HEK293T (cell line): ENCODE data around the gene TMEM39B.
"Not testable (repeated sequence)": the region's sequence is repeated elsewhere in the genome, so short reads cannot be mapped to it uniquely, and the experiment has no call there.

Source experiments
- CTCF ChIA-PET: fragments of 350-600 bp; formaldehyde crosslinking; extraction: SDS; loops from one replicate; lab custom pipeline; 2021; ENCODE audit warnings: antibody characterized with exemption, inconsistent platforms; lab: Yijun Ruan, JAX
- POLR2A ChIA-PET: fragments of 350-600 bp; formaldehyde crosslinking; extraction: SDS; loops from one replicate; lab custom pipeline; 2020; ENCODE audit warnings: antibody characterized with exemption, inconsistent platforms; lab: Yijun Ruan, JAX
- DNase-seq: peaks from one replicate; pipeline ENCODE4 v3.0.0; 2012; ENCODE audit warnings: mixed read lengths; ENCODE audit errors: extremely low spot score
- ARNT ChIP-seq: fragments of 450-650 bp; IDR thresholded peaks from 2 replicates; pipeline ENCODE4 v1.6.1; 2017; ENCODE audit warnings: mild to moderate bottlenecking
- BHLHE40 ChIP-seq: fragments of 450-650 bp; IDR thresholded peaks from 2 replicates; pipeline ENCODE4 v1.6.1; 2016; ENCODE audit warnings: mild to moderate bottlenecking, moderate library complexity, borderline replicate concordance
- CTBP1 ChIP-seq: fragments of 450-650 bp; IDR thresholded peaks from 2 replicates; pipeline ENCODE4 v1.6.1; 2016; ENCODE audit warnings: borderline replicate concordance
- ELF4 ChIP-seq: fragments of 450-650 bp; IDR thresholded peaks from 2 replicates; pipeline ENCODE4 v1.6.1; 2017; ENCODE audit warnings: antibody characterized with exemption
- FOXA1 ChIP-seq: fragments of 450-650 bp; IDR thresholded peaks from 2 replicates; pipeline ENCODE4 v1.6.1; 2016; ENCODE audit warnings: mild to moderate bottlenecking
- FOXK2 ChIP-seq: fragments of 450-650 bp; IDR thresholded peaks from 2 replicates; pipeline ENCODE4 v1.6.1; 2016; ENCODE audit warnings: mild to moderate bottlenecking
- FOXM1 ChIP-seq: fragments of 450-650 bp; IDR thresholded peaks from 2 replicates; pipeline ENCODE4 v1.6.1; 2017; ENCODE audit warnings: mild to moderate bottlenecking, borderline replicate concordance
- HDGF ChIP-seq: fragments of 450-650 bp; IDR thresholded peaks from 2 replicates; pipeline ENCODE4 v1.6.1; 2017; ENCODE audit warnings: antibody characterized with exemption, borderline replicate concordance
- L3MBTL2 ChIP-seq: fragments of 450-650 bp; conservative IDR thresholded peaks from 2 replicates; pipeline ENCODE4 v1.6.1; 2016; ENCODE audit warnings: mild to moderate bottlenecking
- LEF1 ChIP-seq: fragments of 450-650 bp; IDR thresholded peaks from 2 replicates; pipeline ENCODE4 v1.6.1; 2017; ENCODE audit warnings: mild to moderate bottlenecking, borderline replicate concordance
- NFRKB ChIP-seq: fragments of 450-650 bp; IDR thresholded peaks from 2 replicates; pipeline ENCODE4 v1.6.1; 2016; ENCODE audit warnings: mild to moderate bottlenecking, moderate library complexity
- SP1 ChIP-seq: fragments of 450-650 bp; IDR thresholded peaks from 2 replicates; pipeline ENCODE4 v1.6.1; 2017
- SUZ12 ChIP-seq: fragments of 450-650 bp; IDR thresholded peaks from 2 replicates; pipeline ENCODE4 v1.6.1; 2016; ENCODE audit warnings: mild to moderate bottlenecking
- TARDBP ChIP-seq: fragments of 450-650 bp; IDR thresholded peaks from 2 replicates; pipeline ENCODE4 v1.6.1; 2016
- ZNF384 ChIP-seq: fragments of 450-650 bp; IDR thresholded peaks from 2 replicates; pipeline ENCODE4 v1.6.1; 2016
- TF ChIP-seq, protein P1 (sequence below): fragments of 450-650 bp; IDR thresholded peaks from 2 replicates; pipeline ENCODE4 v1.6.1; 2016

Gene TMEM39B

DNA sequence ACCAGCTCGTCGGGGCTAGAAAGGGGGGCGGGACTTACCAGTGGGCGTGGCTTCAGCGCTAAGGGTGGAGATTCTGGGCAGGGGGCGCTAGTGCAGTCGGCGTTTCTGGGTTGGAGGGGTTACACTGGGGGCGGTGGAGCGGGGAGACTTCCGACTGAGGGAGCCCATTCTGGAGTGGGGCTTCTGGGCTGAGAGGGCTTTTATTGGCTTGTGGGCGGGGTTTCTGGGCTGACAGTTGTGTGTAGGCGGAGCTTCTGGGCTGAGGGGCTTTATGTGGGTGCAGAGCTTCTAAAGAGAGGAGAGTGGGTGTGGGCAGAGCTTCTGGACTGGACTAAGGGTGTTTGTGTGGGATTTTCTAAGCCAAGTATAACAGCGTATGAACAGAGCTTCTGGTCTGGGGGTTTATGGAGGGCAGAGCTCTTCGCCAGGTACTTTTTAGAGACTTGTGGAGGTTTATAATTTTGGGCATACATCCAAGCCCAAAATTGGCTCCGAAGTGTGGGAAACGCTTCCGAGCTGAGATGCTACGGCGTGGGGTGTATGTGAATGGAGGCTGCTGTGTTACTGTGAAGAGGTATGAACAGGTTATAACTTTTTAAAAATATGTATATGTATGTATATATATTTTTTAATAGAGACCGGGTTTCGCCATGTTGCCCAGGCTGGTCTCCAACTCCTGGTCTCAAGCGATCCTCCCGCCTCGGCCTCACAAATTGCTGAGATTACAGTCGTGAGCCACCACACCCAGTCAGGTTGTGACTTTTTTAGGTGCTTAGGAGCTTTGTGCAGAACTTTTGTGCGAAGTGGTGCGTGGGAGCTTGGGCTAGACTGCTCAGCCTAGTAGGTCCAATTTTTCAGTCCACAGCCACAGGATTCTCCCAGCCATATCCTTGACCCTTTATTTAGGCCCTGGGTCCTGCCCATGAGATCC is 825 bp downstream of the TMEM39B start:
- POLR2A ChIA-PET, result interaction anchor here (0.6 to 2.9 kb wide), 32 partner anchors 8 to 321 kb away, joined by 3 to 28 read pairs (median 4); partner anchors contain the start of genes BSDC1, KHDRBS1, KPNA6 and TXLNA
- no peak for DNase-seq
- no peak for TF ChIP-seq BHLHE40
- no peak for TF ChIP-seq FOXK2
- TF ChIP-seq TARDBP, result no peak
- no peak for TF ChIP-seq NFRKB
- no peak for TF ChIP-seq L3MBTL2
- TF ChIP-seq ARNT, result no peak
- TF ChIP-seq, protein P1, sequence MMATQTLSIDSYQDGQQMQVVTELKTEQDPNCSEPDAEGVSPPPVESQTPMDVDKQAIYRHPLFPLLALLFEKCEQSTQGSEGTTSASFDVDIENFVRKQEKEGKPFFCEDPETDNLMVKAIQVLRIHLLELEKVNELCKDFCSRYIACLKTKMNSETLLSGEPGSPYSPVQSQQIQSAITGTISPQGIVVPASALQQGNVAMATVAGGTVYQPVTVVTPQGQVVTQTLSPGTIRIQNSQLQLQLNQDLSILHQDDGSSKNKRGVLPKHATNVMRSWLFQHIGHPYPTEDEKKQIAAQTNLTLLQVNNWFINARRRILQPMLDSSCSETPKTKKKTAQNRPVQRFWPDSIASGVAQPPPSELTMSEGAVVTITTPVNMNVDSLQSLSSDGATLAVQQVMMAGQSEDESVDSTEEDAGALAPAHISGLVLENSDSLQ, result no peak; the same call in 1 of the 2 replicates
- TF ChIP-seq FOXM1, result no peak
- no peak for TF ChIP-seq HDGF
- no peak for TF ChIP-seq LEF1
- TF ChIP-seq SUZ12, result no peak
- TF ChIP-seq ELF4, result no peak
- TF ChIP-seq SP1, result no peak
- no peak for TF ChIP-seq CTBP1
- CTCF ChIA-PET, result interaction anchor here (0.6 to 1.1 kb wide), 9 partner anchors 10 to 328 kb away, joined by 3 to 7 read pairs (median 3); partner anchors contain the start of gene KPNA6

DNA sequence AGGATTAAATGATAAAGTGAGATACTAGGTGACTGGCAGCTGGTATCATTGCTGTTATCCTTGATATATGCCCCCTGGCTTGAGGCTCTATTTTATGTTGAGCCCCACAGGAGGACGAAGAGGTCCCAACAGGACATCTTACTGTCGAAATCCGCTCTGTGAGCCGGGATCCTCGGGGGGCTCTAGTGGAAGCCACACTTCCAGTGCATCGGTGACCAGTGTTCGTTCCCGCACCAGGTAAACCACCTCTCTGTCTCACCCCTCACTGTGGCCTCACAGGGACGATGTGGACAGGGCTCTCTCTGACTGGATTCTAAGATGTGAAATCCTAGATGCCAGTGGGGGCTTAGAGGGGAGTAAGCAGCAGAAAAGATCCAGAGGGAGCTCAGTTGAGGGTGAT is 2.1 kb downstream of the TMEM39B start:
- DNase-seq, result no peak
- TF ChIP-seq SP1 (no peak), FOXA1 (no peak), ZNF384 (no peak), L3MBTL2 (no peak), TARDBP (no peak), LEF1 (no peak), NFRKB (no peak), BHLHE40 (no peak), CTBP1 (no peak), ELF4 (no peak), HDGF (no peak), FOXK2 (no peak), SUZ12 (no peak), ARNT (no peak), FOXM1 (no peak)
- TF ChIP-seq, protein P1, result no peak
- CTCF ChIA-PET, result no interaction called here
- POLR2A ChIA-PET, result interaction anchor here (1.7 kb wide), 1 partner anchor 25 kb away, joined by 4 read pairs; no protein-coding TSS in a partner anchor

DNA sequence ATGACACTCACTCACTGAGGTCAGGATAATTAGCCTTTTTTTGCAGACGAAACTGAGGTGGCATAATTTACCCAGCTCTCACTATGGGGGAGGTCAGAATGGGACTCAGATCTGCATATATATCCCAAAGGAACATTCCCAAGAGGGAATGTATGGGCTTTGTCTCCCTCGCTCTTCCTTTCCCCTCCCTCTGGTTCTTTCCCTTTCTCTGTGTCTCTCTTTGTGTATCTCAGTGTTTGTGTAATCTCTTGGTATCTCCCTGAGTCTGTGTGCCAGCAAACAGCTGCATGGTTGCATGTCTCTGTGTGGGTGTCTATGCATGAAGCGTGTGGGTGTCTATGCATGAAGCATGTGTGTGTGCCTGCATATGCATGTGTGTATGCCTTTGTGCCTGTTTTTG is 4.7 kb downstream of the TMEM39B start:
- no peak for DNase-seq
- POLR2A ChIA-PET, result no interaction called here
- TF ChIP-seq NFRKB (no peak), FOXA1 (no peak), CTBP1 (no peak), BHLHE40 (no peak), FOXK2 (no peak)
- CTCF ChIA-PET, result no interaction called here

DNA sequence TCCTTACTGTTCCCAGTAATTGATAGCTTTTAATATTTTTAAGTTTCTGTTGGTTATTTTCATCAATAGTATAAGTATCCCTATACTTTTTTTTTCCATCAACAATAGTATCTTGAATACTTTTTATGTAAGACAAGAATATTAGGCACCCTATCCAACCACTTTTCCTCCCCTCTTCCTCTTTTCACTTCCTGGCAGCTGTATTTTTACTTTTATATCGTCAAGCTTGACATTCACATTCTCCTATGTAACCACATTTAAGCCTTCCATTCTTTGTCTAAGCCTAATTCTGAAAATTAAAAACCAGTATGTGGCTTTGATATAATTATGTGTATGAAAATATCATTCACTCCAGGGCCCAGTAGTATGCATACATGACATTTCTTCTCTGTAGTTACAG is 9.3 kb downstream of the TMEM39B start:
- no peak for TF ChIP-seq FOXM1
- no peak for TF ChIP-seq TARDBP
- no peak for TF ChIP-seq ELF4
- TF ChIP-seq L3MBTL2, result no peak
- no peak for TF ChIP-seq FOXA1
- TF ChIP-seq BHLHE40, result no peak
- TF ChIP-seq, protein P1, result no peak
- no peak for TF ChIP-seq SP1
- TF ChIP-seq ARNT, result no peak
- TF ChIP-seq LEF1, result no peak
- no peak for TF ChIP-seq CTBP1
- no peak for TF ChIP-seq NFRKB
- TF ChIP-seq SUZ12, result no peak
- TF ChIP-seq HDGF, result no peak
- TF ChIP-seq FOXK2, result no peak
- TF ChIP-seq ZNF384, result no peak
- POLR2A ChIA-PET, result interaction anchor here (1.9 kb wide), 1 partner anchor 9 kb away, joined by 12 read pairs; the partner anchor contains the start of gene TMEM39B
- DNase-seq, result no peak
- CTCF ChIA-PET, result interaction anchor here (0.7 kb wide), 1 partner anchor 32 kb away, joined by 3 read pairs; no protein-coding TSS in a partner anchor

DNA sequence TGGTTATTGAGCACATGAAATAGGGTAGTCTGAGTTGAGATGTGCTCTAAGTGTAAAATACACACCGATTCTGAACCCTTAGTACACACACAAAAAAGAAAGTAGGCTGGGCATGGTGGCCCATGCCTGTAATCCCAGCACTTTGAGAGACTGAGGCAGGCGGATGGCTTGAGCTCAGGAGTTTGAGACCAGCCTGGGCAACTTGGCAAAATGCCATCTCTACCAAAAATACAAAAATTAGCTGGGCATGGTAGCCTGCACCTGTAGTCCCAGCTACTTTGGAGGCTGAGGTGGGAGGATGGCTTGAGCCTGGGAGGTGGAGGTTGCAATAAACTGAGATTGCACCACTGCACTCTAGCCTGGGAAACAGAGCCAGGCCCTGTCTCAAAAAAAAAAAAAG is 13.6 kb downstream of the TMEM39B start:
- CTCF ChIA-PET, POLR2A ChIA-PET, DNase-seq: not testable (repeated sequence)

DNA sequence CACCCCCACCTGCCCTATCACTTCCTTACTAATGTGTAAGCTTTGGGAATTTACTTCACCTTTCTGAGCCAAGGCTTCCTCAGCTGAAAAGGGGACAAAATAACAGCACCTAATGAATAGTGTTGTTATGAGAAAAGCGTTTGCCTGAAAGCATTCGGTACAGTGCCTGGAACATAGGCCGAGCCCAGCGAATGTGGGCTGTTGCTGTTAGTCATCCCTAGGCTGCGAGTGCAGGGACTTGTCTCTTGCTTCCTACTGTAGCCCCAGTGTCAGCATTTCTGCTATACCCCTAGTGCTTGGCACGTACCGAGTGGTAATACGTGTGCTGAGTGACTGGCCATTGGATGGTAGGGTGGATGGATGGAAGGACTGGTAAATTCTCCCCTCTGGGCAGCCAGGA is 18.4 kb downstream of the TMEM39B start:
- CTCF ChIA-PET, result interaction anchor here (0.5 to 1.9 kb wide), 2 partner anchors 19 to 28 kb away, joined by 5 to 6 read pairs; no protein-coding TSS in a partner anchor
- no peak for DNase-seq
- TF ChIP-seq HDGF (no peak), SP1 (no peak), LEF1 (no peak), L3MBTL2 (no peak), SUZ12 (no peak), NFRKB (no peak), TARDBP (no peak), FOXK2 (no peak)
- TF ChIP-seq, protein P1, result no peak
- POLR2A ChIA-PET, result interaction anchor here (1.1 kb wide), 1 partner anchor 18 kb away, joined by 3 read pairs; the partner anchor contains the start of gene TMEM39B
